Amniotic epithelial cell (primary cell): Measurements from ENCODE around the gene CCNF.

Experiments used
- DNase-seq: peaks from one replicate; pipeline ENCODE4 v3.0.0-alpha.2; 2010; ENCODE audit warnings: low read depth

CCNF gene

GRCh38 chr16:2457267-2457666, 28.0 kb downstream of the CCNF start:
- no peak for DNase-seq

- no peak for DNase-seq
Observed at GRCh38 chr16:2457946-2458345, 28.7 kb downstream of the CCNF start.

- no peak for DNase-seq
Observed at GRCh38 chr16:2458887-2459646, 29.8 kb downstream of the CCNF start.

- DNase-seq = peak; percentile 83
Observed at GRCh38 chr16:2459647-2460390, 30.6 kb downstream of the CCNF start, which contains the start of gene TEDC2. Gene TEDC2 (plus strand): TSS chr16:2460109. CDS start chr16:2460145, 36 bp downstream.

- DNase-seq = no peak
Observed at GRCh38 chr16:2460391-2460713, 31.1 kb downstream of the CCNF start.

- no peak for DNase-seq
Observed at GRCh38 chr16:2460916-2461315, 31.7 kb downstream of the CCNF start.

GRCh38 chr16:2462031-2462866, 33.0 kb downstream of the CCNF start:
- DNase-seq = no peak

GRCh38 chr16:2464333-2464732, 35.1 kb downstream of the CCNF start:
- DNase-seq = no peak

GRCh38 chr16:2465653-2466415, 36.6 kb downstream of the CCNF start:
- no peak for DNase-seq

- no peak for DNase-seq
Observed at GRCh38 chr16:2466667-2467527, 37.6 kb downstream of the CCNF start.

- no peak for DNase-seq
Observed at GRCh38 chr16:2467528-2468232, 38.4 kb downstream of the CCNF start.

GRCh38 chr16:2468233-2468724, 39.0 kb downstream of the CCNF start:
- DNase-seq = no peak

GRCh38 chr16:2468725-2469398, 39.6 kb downstream of the CCNF start:
- no peak for DNase-seq

GRCh38 chr16:2469399-2470233, 40.4 kb downstream of the CCNF start:
- no peak for DNase-seq

- DNase-seq = no peak
Observed at GRCh38 chr16:2470234-2470601, 41.0 kb downstream of the CCNF start.

- no peak for DNase-seq
Observed at GRCh38 chr16:2470603-2471015, 41.4 kb downstream of the CCNF start.

GRCh38 chr16:2471016-2471652, 41.9 kb downstream of the CCNF start, which contains the start of gene NTN3:
Gene NTN3 (plus strand): TSS chr16:2471297. CDS start chr16:2471702, 405 bp downstream.
- DNase-seq = no peak
